ENCODE data around the gene KLRG1. TPM values are rescaled to one million over a fixed set of nuclear protein-coding genes. Genes with fewer than 3 reads are reported as not detected.

KLRG1 gene
- total RNA-seq, 4 donors from 2014 or later: 1.0 to 29.7 (median 1.6) TPM; not detected in 1

DNA sequence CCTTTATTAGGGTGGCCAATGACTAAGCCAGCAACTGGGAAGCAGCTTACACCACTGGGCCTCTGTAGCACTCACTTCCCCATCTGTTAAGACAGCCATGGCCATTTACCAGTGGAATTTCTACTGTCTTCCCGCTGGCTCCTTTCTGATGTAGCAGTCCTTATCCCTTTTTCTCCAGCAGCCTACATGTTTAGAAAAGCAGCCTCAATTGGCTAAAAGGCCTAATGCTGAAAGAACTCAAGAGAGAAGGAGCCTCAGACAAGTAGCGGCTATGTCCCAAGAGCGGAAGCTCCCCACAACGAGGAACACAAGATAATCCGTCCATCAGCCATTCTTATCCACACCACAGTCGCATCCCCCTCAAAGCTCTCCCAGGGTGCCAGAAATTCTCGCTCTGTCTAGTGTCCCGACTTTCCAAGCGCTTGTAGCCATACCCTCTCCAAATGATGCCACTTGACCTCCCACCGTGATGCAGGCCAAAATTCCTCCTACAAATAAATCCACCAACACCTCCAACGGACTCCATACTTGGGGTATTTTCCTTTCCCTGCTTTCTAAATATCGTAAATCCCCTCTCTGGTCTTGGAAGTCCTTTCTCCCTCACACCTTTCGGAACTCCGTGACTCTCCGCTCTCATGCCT is 40.5 kb upstream of the KLRG1 start:
- TF ChIP-seq POLR2A (IDR thresholded peaks at IDR 0.05): no peak
- TF ChIP-seq CTCF (IDR thresholded peaks at IDR 0.05): no peak
- Histone ChIP-seq H3K36me3 (peaks cover 0 to 22% (median 0%) of the 10 kb centered on the region in 3 donors), H3K27ac (peak overlapping the region; percentile 88 to 95 (median 93)), H3K9me3 (no peaks in the 10 kb centered on the region), H3K4me3 (peak overlapping the region; percentile 73 to 89 (median 76)), H3K4me1 (peaks cover 0 to 19% (median 0%) of the 10 kb centered on the region in 4 donors), H3K27me3 (no peaks in the 10 kb centered on the region)
- DNase-seq: peak in 2 of 3 donors; percentile 17 to 49

DNA sequence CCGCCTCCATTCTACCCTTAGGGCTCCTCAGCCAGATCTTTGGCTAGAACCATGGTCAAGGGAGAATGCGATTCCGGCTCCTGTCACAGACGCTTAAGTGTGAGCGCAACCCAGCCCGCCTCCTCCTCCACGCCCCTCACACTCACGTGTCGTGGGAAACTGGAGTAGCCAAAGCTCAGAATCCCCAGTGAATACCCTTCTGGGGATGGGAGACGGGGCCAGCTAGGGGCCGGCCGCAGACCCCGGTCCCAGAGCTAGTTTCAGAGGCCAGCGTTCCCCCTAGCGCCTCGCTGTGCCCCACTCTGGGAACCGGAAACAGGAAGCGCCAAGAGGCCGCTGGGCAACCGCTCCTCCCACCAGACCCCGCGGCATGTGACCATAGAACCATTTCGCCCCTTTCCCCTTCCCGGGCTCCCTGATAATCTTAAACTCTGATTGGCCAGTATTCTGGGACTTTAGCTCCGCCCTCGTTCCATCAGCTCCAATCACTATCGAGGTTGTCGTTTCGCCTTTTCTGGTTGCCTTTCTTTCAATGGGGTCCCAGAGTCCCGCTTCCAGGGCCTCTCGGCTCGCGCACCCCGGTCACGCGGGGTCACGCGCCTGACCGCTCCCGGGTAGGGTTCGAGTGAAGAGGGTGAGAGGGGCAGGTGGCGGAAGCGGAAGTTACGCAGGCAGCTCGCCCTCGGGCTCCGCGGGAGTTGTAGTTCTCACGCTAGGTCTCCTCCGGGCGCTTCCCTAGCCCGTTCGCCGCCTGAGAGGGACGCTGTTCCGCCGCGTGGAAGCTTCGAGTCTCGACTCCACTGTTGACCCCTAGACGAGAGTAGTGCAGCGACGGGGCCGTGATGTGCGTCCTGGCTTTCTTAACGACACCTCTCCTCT is 39.8 kb upstream of the KLRG1 start, which contains the start of gene M6PR:
TSS of gene M6PR (minus strand) at position 304 of the 879 bp plus-strand sequence. CDS start 3,241 bp downstream, outside the sequence.
- DNase-seq: peak; percentile 92 to 97 (median 96)
- peak within 1 kb of the TSS; percentile 73 to 89 (median 76) for H3K4me3 ChIP-seq
- TF ChIP-seq CTCF (IDR thresholded peaks at IDR 0.05) (peak in 4 of 6 experiments; percentile 47 to 62 (median 53)), POLR2A (IDR thresholded peaks at IDR 0.05) (peak; percentile 70 to 79)
- peak within 1 kb of the TSS; percentile 88 to 95 (median 93) for H3K27ac ChIP-seq
- peaks cover 0 to 19% (median 0%) of the 10 kb centered on the region in 4 donors for H3K4me1 ChIP-seq
- no peaks in the 10 kb centered on the region for H3K9me3 ChIP-seq
- peaks cover 0 to 14% (median 0%) of the 10 kb centered on the region in 3 donors for H3K36me3 ChIP-seq
- H3K27me3 ChIP-seq: no peaks in the 10 kb centered on the region

DNA sequence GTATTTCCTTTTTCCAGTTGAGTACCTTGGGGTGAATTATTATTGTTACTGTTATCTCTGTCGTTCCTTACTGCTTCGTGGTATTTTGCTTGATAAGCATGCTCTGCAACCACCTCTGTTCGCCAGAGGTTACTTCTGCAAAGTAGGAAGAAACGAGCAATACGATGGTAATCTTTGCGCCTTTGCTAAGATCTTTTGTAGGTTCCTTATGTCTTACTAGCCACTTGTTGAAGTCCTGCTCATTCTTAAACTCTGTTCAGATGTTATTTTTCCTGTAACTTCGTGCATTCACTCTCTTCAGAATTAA is 39.2 kb upstream of the KLRG1 start:
- DNase-seq: no peak
- H3K4me3 ChIP-seq: peak overlapping the region; percentile 73 to 89 (median 76)

GRCh38 chr12:8950702-8951478 is 38.5 kb upstream of the KLRG1 start:
- no peak for DNase-seq
- peak overlapping the region; percentile 73 to 89 (median 76) for H3K4me3 ChIP-seq
- TF ChIP-seq CTCF (IDR thresholded peaks at IDR 0.05) (peak in 5 of 6 experiments; percentile 5 to 41 (median 18)), POLR2A (IDR thresholded peaks at IDR 0.05) (no peak)
- H3K27me3 ChIP-seq: no peaks in the 10 kb centered on the region
- H3K27ac ChIP-seq: peak overlapping the region; percentile 88 to 95 (median 93)
- peaks cover 0 to 19% (median 0%) of the 10 kb centered on the region in 4 donors for H3K4me1 ChIP-seq
- no peaks in the 10 kb centered on the region for H3K9me3 ChIP-seq
- H3K36me3 ChIP-seq: peaks cover 0 to 1% (median 0%) of the 10 kb centered on the region in 3 donors

More for the DNA sequence above, 39.2 kb upstream of the KLRG1 start:
- peaks cover 0 to 8% (median 0%) of the 10 kb centered on the region in 3 donors for H3K36me3 ChIP-seq
- no peaks in the 10 kb centered on the region for H3K27me3 ChIP-seq
- no peak for TF ChIP-seq CTCF (IDR thresholded peaks at IDR 0.05)
- TF ChIP-seq POLR2A (IDR thresholded peaks at IDR 0.05): no peak
- peaks cover 0 to 19% (median 0%) of the 10 kb centered on the region in 4 donors for H3K4me1 ChIP-seq
- H3K9me3 ChIP-seq: no peaks in the 10 kb centered on the region
- peak overlapping the region; percentile 88 to 95 (median 93) for H3K27ac ChIP-seq

GRCh38 chr12:8951744-8952143 is 37.6 kb upstream of the KLRG1 start:
- no peak for TF ChIP-seq POLR2A (IDR thresholded peaks at IDR 0.05)
- no peak for TF ChIP-seq CTCF (IDR thresholded peaks at IDR 0.05)
- H3K4me3 ChIP-seq: no peak overlapping the region
- no peaks in the 10 kb centered on the region for H3K27me3 ChIP-seq
- peaks cover 0 to 19% (median 0%) of the 10 kb centered on the region in 4 donors for H3K4me1 ChIP-seq
- DNase-seq: no peak
- H3K9me3 ChIP-seq: no peaks in the 10 kb centered on the region
- H3K36me3 ChIP-seq: no peaks in the 10 kb centered on the region
- H3K27ac ChIP-seq: peak overlapping the region; percentile 21 to 95 (median 74)
